Left lung (tissue), 10 donors: ENCODE results near the gene C2CD4A. TPM values are rescaled to one million over a fixed set of nuclear protein-coding genes. Genes with fewer than 3 reads are reported as not detected.

Experiments
- ATAC-seq: fragments of 200-7000 bp; cut with Tn5 transposase; one replicate; pipeline ENCODE4 v1.9.1; 2020; ENCODE audit warnings: moderate library complexity
- DNase-seq, 4 donors: peaks; one replicate each; pipeline ENCODE4 v3.0.0-alpha.2; 2013 to 2020
- H3K27ac ChIP-seq, 2 donors: fragments of 200-600 bp; sonication (generic) in 1 of 2; one replicate each; pipeline versions ENCODE4 v1.5.0 to v1.8.0; 2020 to 2021
- H3K27me3 ChIP-seq, 2 donors: fragments of 200-600 bp; sonication (generic) in 1 of 2; one replicate each; pipeline versions ENCODE4 v1.5.0 to v1.8.0; 2020 to 2021
- H3K36me3 ChIP-seq, 2 donors: fragments of 200-600 bp; sonication (generic) in 1 of 2; one replicate each; pipeline versions ENCODE4 v1.5.0 to v1.8.0; 2020 to 2021
- H3K4me1 ChIP-seq, 2 donors: fragments of 200-600 bp; one replicate each; pipeline ENCODE4 v1.8.0; 2021
- H3K4me3 ChIP-seq, 2 donors: fragments of 200-600 bp; sonication (generic) in 1 of 2; one replicate each; pipeline versions ENCODE4 v1.5.0 to v1.8.0; 2020 to 2021; ENCODE audit warnings: mild to moderate bottlenecking in 1 of 2
- H3K9me3 ChIP-seq, 2 donors: fragments of 200-600 bp; sonication (generic) in 1 of 2; one replicate each; pipeline versions ENCODE4 v1.5.0 to v1.8.0; 2020 to 2021
- intact Hi-C, 2 donors: fragments of 100-400 bp; cut with DNase I; formaldehyde crosslinking; loops; one replicate each; pipeline versions ENCODE4 v1.11.2 to v1.14.2; 2022
- polyA plus RNA-seq, 6 donors: library from polyadenylated mRNA; unstranded; fragments of 120-200 nt; gene quantifications; one replicate each; pipeline ENCODE4 v1.2.1, GENCODE V29; 2013; ENCODE audit not compliant: insufficient read length in 6 of 6
- total RNA-seq, 2 donors: library from RNA; stranded (reverse); fragmentation: NEBNext Ultra II Directional; extraction: Animal tissue kit (Norgen Biotek cat#: 25700); gene quantifications; one replicate each; pipeline ENCODE4 v1.2.1, GENCODE V29; 2021
- TF ChIP-seq, protein P1 (sequence below), 2 donors: fragments of 200-600 bp; sonication (generic) in 1 of 2; IDR thresholded peaks; one replicate each; pipeline versions ENCODE4 v1.5.0 to v1.8.0; 2021; ENCODE audit warnings: antibody characterized with exemption in 2 of 2
- donor health status: DM: no; HTN: yes; CAD: no.
- donor health status: DM: no; HTN: no; CAD: no.

The C2CD4A gene
- total and polyA plus RNA-seq, 8 donors: 0.05 to 0.79 (median 0.08) TPM; not detected in 2

DNA sequence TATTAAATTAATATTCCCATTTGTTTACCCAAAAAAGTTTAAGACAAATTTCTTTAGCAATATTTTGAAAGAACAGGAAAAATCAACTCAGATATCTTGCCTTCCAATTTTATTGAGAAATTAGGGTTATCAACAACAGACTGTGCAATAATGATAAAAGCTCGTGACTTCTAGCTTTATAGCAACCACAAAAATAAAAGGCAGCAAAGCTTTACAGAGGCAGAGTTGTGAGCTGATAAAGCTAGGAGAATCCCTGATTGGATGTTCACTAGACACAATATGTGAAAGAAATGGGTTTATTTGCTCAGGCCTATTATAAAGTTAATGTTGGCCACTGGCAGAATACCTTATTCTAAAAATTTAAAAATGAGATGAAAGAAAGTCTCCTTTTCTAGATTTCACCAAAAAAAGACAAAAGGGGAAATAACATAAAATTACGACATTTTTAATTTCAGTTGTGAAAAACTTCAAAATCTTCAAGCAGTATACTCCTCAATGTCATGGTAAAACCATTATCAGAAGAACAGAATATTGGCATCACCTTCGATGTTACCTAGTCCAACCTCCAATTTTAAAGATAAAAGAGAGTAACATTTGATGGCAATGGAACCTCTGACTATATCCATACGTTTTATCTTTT lies 9.3 kb upstream of the C2CD4A start:
- ATAC-seq (no peak), DNase-seq (no peak)
- H3K36me3 ChIP-seq: peaks cover 0 to 4% of the 10 kb centered on the region in 2 donors
- intact Hi-C loops: no loop called here
- no peak overlapping the region for H3K27ac ChIP-seq
- peaks cover 14 to 70% of the 10 kb centered on the region in 2 donors for H3K4me1 ChIP-seq
- no peaks in the 10 kb centered on the region for H3K9me3 ChIP-seq
- TF ChIP-seq, protein P1, sequence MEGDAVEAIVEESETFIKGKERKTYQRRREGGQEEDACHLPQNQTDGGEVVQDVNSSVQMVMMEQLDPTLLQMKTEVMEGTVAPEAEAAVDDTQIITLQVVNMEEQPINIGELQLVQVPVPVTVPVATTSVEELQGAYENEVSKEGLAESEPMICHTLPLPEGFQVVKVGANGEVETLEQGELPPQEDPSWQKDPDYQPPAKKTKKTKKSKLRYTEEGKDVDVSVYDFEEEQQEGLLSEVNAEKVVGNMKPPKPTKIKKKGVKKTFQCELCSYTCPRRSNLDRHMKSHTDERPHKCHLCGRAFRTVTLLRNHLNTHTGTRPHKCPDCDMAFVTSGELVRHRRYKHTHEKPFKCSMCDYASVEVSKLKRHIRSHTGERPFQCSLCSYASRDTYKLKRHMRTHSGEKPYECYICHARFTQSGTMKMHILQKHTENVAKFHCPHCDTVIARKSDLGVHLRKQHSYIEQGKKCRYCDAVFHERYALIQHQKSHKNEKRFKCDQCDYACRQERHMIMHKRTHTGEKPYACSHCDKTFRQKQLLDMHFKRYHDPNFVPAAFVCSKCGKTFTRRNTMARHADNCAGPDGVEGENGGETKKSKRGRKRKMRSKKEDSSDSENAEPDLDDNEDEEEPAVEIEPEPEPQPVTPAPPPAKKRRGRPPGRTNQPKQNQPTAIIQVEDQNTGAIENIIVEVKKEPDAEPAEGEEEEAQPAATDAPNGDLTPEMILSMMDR (IDR thresholded peaks at IDR 0.05): no peak
- H3K4me3 ChIP-seq: no peak overlapping the region
- no peaks in the 10 kb centered on the region for H3K27me3 ChIP-seq

GRCh38 chr15:62058327-62059028 lies 8.3 kb upstream of the C2CD4A start:
- no peaks in the 10 kb centered on the region for H3K27me3 ChIP-seq
- peaks cover 14 to 60% of the 10 kb centered on the region in 2 donors for H3K4me1 ChIP-seq
- intact Hi-C loops: no loop called here
- H3K4me3 ChIP-seq: peak overlapping the region in 1 of 2 donors; percentile 97
- TF ChIP-seq, protein P1 (IDR thresholded peaks at IDR 0.05): no peak
- peak overlapping the region in 1 of 2 donors; percentile 97 for H3K27ac ChIP-seq
- ATAC-seq (no peak), DNase-seq (no peak)
- H3K36me3 ChIP-seq: peaks cover 0 to 4% of the 10 kb centered on the region in 2 donors
- no peaks in the 10 kb centered on the region for H3K9me3 ChIP-seq

DNA sequence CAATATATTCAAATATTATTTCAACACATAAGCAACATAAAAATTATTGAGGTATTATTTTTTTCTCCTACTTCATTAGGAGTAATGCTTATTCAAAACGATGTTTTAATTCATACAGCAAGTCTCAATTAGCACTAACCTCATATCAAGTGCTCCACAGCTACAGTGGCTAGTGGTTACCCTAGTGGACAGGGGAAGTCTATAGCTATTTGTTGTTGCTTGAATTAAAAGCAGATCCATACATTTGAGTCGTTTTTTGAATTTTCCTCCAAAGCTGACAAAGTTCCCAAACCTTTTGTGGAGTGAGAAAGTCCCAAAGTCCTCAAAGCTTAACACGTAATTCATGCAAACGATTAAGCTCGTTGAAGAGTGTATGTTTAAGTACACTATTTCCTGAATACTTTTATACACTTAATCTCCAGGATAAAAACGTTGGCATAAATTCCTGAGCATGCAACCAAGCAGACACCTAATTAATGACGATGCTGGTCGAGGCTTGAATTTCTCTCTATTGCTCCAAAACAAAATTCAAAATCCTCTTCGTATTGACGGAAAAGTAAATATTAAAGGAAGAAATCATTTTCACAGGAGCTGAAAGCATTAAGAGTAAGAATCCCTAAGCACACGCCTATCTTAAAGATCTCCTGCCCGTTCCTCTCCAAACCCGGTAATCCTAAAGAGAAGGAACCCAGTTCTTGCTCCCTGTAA lies 7.5 kb upstream of the C2CD4A start:
- H3K27me3 ChIP-seq: no peaks in the 10 kb centered on the region
- DNase-seq (no peak), ATAC-seq (peak; percentile 2)
- intact Hi-C loops: no loop called here
- TF ChIP-seq, protein P1 (IDR thresholded peaks at IDR 0.05): no peak
- peak overlapping the region; percentile 97 to 99 for H3K27ac ChIP-seq
- no peaks in the 10 kb centered on the region for H3K9me3 ChIP-seq
- peaks cover 0 to 4% of the 10 kb centered on the region in 2 donors for H3K36me3 ChIP-seq
- H3K4me1 ChIP-seq: peaks cover 14 to 52% of the 10 kb centered on the region in 2 donors
- peak overlapping the region; percentile 97 to 98 for H3K4me3 ChIP-seq

DNA sequence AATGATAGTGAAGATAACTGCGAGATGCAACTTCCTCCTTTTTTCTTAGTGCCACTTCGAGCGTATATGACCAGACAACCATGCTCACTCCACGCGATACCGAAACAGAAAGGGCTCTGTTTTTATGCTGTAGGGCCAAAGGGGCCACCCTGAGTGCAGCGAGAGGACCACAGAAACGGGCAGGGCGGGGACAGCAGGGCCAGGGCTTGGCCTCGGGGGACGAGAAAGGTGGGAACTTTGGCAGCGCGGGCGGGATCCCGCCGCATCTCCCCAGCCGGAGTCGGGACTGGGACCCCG lies 7.0 kb upstream of the C2CD4A start:
- no peaks in the 10 kb centered on the region for H3K9me3 ChIP-seq
- H3K4me3 ChIP-seq: peak overlapping the region; percentile 97 to 98
- H3K27me3 ChIP-seq: peaks cover 0 to under 1% of the 10 kb centered on the region in 2 donors
- H3K36me3 ChIP-seq: peaks cover 0 to 4% of the 10 kb centered on the region in 2 donors
- H3K27ac ChIP-seq: peak overlapping the region; percentile 97 to 99
- intact Hi-C loops: no loop called here
- H3K4me1 ChIP-seq: peaks cover 18 to 47% of the 10 kb centered on the region in 2 donors
- ATAC-seq (peak; percentile 61), DNase-seq (peak in 2 of 4 donors; percentile 58 to 88)
- TF ChIP-seq, protein P1 (IDR thresholded peaks at IDR 0.05): no peak
